NCI-H1436 treated with DMSO at 0.1 percent for 48 hours (cell line): ENCODE data around the gene ACRBP.

ENCODE experiments used
- DNase-seq: peaks from one replicate; lab custom pipeline; 2025; lab: John Stamatoyannopoulos, UW

ACRBP gene

DNA sequence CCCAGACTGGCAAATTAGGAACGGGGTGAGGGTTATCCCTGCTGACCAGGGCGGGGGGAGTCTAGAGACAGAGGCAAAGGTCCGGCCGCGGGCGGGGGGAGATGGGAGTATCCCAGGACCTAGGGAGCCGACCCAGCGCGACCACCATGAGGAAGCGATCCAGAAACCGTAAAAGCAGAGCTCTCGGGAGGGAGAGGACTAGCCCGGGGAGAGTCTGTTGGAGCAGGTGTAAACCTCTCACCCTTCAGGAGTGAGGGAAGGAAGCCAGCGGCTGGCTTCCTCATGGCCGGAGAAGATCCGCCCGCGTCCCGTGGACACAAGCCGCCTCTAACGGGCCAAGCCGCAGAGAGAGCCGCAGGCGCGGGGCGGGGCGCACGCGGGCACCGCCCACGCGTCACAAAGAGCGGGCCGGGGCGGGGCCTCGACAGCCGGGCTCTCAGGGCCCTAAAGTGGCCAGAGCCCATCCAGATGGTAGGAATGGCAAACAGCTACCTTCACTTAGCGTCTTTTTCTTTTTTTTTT lies at the start of gene ACRBP:
Gene ACRBP, minus strand, starts transcription at position 350 of the 522 bp plus-strand sequence. Its CDS starts 66 bp downstream, at position 284.
- DNase-seq, result no peak

DNA sequence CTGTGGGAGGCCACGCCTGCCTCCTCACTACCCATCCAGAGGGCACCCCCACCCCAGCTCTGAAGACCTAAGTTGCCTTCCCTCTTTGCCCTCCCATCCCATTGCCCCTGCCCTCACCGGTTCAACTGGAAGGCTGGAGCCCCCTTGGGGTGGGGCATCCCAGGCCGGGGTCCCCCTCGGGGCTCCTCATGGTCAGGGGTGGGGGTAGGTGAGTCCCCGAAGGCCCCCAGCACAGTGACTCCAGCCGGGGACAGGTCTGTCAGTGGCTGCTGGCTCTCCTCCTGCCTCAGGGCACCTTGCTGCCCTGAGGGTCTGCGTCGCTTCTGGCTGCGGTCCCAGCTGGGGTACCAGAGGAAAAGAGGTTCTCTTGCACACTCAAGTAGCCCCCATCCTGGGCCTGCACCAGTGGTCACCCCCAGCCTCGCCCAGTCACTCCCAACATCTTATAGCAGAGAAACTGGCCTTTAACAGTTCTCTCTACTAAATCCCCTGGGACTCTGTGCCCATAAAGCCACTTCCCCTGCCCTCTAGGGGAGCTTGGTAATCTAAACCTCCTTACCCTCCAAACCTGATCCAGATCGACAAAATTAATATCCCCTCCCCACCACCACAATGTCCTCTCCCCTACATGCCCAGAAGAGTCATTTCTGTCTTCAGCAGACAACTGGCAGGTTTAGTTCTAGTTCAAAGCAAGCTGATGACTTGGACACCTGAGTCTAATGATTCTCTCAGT lies 48.2 kb upstream of the ACRBP start:
- no peak for DNase-seq

DNA sequence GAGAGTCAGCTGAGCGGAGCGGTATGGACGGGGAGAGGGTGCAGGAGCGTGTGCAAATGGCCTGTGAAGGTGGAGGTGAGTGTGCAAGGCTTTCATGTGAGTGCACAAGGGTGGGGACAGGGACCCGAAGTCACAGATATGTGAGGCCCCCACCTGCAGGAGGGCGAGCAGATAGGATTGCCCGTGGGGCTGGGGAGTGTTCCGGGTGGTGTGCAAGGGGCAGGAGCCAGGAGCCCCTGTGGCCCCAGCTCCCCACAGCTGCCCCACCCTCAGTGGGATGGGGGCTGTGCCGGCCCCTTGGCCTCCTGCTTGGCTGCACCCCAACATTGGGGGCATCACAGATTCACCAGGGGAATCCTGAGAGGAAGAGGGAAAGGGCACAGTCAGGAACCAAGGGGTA lies 47.5 kb upstream of the ACRBP start:
- no peak for DNase-seq

DNA sequence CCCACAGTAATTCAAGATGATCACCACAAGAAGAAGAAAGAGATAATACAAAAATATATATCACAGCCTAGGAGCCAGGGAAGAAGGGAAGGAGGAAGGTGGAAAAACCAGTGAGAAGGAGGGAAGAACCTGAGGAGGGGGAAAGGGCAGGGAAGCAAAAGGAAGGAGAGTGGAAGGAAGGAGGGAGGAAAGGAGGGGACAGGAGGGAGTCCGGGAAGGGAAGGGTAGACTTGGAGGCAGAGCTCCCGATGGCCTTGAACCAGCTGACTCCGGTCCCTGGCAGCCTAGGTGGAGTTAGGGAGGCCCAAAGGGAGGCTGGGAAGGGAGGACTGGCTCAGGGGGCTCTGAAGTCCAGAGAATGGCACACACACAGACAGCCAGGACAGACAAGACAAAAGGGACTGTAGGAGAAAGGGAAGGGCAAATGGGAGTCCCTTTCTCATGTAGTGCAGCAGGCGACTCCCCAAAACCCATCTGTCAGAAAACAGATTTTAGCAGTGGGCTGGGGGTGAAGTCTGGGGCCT lies 46.7 kb upstream of the ACRBP start:
- no peak for DNase-seq

DNA sequence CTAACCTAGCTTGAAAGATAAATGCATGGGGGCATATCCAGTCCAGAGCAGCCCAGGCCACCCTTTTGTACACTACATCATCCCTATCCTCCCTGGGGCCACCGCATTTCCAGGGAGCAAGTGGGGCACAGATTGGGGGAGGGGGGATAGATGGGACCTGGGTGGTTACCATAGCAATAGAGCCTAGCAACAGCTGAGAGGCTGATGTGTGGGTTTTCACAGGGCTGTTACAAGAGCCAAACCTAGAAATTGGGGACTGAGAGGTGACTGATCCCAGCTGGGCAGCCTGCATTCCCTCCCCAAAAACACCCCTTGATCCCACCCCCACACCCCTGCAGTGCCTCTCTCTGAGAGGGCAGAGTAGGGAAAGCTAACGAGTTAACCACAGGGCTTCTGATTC lies 45.7 kb upstream of the ACRBP start:
- DNase-seq, result no peak

DNA sequence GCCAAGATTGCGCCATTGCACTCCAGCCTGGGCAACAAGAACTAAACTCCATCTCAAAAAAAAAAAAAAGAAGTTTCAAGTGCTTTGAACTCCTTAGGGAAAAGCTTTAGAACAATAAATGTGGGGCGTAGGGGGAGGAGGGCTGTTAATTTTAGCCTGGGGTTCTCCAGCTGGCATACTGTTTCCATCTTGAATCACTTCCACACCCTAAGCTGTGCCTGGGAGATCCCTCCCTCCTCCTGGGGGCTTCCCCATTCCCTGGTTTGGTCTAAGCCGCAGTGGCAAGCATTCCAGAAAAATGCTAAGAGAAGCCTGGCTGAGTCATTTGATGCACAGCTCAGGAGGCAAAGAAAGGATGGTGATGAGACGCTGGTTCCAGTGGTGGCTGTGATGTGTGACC lies 44.2 kb upstream of the ACRBP start:
- DNase-seq, result no peak

DNA sequence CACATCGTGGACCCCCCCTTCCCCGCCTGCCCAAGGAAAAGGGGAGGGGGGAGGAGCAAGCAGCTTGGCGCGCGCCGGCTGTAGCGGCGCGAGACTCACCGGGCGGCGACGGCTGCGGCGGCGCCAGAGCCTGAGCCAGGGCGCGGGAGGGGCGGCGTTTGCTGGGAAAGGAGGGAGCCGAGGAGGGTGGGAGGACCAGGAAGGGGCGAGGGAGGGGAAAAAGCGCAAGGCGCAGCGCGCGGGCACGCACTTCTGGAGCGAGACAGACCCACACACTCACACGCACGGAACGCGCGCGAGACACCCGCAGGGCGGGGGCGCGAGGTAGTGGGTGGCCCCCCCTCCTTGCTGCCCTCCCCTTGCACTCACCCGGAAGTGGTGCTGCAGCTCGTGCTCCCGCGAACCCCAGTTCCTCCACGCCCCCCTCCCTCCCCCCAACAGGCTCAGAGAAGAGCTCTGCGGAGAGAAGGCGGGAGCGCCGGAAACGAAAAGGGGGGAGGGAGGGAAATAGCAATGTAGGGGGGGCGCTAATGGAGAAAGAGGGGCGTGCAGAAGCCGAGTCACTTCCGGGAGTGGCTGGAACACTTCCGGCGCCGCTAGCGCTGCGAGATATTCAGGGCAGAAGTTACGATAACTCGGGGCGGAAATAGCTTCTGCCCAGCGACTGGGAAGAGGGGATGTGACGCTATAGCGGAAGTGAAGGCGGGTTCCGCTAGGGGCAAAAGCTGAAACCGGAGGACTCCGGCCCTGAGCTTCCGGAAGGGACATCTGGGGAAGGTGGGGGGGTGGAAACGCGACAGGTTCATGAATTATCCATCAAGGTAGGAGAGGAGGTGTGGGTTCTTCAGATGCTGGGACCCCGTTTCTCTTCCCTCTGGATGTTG lies 42.0 kb upstream of the ACRBP start, which contains the start of gene ZNF384:
Gene ZNF384, minus strand, starts transcription at position 377 of the 884 bp plus-strand sequence. CDS start 9,855 bp downstream, outside the sequence.
- peak; percentile 97 for DNase-seq

DNA sequence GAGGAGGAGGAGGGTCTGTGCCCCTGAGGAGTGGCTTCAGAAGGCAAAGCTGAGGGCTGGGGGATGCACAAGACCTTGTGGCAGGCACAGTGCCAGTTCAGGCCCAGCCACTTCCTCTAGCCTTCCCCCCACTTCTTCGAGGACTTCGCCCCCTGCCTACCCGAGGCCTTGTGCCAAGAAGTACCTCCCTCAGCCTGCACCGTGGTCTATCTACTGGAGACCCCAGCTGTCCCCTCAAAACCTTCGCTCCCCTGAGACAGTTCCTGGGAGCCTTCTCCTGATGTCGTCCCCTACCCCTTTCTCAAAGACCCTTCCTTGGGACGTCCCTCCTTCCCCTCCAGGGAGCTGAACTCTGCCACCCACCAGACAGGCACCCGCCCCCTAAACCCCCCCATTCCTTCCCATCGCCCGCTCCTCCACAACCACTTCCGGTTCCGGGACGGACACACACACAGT lies 41.3 kb upstream of the ACRBP start:
- DNase-seq, result peak; percentile 26

DNA sequence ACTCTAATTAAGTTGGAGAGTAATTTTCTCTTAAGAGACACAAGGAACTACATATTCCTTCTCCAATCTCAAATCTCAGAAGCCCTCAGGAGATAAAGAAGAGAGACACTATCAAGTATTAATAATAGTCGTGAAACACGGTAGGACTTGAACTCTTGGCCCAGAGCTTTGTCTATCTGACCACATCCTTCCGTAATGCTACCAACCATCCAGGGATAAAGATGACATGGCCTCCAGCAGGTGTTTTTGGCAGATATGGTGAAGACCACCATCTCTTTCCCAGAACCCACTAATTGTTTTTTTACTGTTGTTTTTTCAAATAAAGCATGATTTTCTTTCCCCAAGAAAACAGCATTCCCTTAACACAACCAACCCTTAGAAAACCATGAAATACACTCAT lies 38.6 kb upstream of the ACRBP start:
- no peak for DNase-seq

DNA sequence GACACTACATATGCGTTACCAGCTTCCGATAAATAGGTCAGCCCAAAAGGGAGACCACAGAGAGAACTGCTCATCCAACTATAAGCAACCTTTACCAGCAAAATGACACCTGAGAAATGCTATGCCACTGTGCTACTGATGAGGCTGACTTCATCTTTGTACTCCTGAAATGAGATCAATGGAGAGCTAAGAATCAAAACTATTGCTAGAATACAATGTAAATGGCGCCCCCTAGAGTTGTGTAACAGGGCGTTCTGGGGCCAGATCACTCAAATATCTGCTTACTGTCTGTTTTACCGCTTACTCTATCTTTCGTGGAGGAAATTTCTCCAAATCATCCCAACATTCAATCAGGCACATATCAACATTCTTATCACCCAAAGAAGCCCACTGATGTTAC lies 37.4 kb upstream of the ACRBP start:
- no peak for DNase-seq

DNA sequence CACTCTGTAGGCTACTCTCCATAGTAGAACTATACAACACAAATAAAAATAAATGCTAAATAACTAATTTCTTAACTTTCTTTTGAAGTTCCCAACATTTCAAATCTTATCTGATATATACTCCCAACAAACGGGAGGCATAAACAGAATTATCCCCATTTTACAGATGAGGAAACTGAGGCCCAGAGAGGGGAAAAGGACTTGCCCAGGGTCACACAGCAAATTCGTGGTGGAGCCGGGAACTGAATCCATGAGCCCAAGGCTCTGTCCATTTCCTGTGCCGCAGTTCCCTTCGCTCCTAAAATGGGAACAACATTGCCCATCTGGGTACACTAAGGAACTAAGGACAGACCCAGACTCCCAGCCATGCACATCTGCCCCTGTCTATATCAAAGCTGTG lies 29.7 kb upstream of the ACRBP start:
- no peak for DNase-seq

DNA sequence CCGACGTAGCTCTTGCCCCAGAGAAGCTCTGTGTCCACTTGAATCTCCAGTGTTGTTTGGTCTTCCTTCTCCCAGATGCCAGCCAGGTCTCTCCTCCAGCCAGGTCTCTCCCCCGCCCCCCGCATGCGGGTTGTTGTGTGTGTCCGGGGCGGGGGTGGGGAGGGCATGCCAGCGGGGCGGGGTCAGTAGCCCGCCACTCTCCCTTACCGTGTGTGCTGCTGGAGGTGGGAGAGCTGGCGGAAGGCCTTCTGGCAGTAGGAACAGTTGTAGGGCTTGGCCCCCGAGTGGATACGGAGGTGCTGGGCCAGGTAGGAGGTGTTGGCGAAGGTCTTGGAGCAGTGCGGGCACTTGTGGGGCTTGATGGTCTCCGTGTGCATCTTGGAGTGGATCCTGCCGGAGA lies 24.9 kb upstream of the ACRBP start:
- DNase-seq, result no peak

DNA sequence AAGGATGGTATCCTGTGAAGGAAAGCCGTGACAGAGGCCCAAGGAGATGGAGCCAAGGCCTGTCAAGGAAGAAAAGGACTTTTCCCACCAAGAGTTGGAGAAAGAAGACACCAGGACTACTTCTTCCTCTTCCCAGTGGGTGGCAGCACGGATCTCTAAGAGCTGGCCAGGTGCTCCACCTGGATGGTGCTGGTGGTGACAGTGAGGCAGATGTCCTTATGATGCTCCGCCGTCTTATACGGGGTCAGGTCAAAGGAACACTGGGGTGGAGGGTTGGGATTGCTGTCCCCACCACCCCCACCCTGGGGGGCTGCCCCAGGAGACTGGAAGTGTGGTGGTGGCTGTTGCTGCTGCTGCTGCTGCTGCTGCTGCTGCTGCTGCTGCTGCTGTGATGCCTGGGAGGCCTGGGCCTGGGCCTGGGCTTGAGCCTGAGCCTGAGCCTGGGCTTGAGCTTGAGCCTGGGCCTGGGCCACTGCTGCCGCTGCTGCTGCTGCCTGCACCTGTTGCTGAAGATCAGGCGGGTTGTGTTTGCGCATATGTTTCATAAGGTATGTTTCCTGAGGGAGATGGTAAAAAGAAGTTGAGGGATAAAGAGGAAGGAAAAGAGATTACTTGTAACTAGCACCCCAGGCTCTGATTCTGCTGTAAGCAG lies 20.5 kb upstream of the ACRBP start:
- no peak for DNase-seq

DNA sequence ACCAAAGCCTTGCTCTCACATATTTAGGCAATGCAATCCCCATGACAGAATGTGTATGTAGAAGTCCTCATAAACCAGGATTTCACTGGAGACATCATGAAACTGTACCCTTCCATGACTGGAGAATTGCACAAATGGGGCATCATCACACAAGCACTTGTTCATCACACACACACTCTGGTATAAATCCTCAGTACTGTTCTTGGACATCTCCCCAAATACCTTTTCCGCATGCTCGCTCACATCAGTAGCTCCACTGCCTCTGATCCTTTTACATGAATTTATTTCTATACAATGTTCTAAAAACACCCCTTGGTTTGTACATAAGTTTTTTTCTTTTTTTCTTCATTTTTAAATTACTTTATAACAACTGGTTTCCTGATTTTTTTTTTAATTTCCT lies 19.0 kb upstream of the ACRBP start:
- DNase-seq, result no peak

DNA sequence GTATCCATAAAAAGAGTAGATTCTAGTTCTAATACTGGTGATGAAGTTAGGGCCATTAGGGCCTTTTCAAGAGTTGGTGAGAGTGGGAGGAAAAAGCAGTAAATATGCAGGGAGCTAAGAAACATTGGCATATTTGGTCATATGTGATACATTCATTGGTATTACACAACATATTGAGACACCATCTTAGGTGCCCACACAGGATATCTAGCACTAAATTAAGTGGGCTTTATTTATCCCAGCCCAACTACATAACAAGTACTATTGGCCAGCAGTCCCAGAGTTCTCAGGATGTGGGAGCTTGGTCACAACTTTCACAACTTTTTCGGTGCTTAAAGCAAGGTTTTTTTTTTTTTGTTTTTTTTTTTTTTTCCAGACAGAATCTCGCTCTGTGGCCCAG lies 17.7 kb upstream of the ACRBP start:
- DNase-seq, result no peak

DNA sequence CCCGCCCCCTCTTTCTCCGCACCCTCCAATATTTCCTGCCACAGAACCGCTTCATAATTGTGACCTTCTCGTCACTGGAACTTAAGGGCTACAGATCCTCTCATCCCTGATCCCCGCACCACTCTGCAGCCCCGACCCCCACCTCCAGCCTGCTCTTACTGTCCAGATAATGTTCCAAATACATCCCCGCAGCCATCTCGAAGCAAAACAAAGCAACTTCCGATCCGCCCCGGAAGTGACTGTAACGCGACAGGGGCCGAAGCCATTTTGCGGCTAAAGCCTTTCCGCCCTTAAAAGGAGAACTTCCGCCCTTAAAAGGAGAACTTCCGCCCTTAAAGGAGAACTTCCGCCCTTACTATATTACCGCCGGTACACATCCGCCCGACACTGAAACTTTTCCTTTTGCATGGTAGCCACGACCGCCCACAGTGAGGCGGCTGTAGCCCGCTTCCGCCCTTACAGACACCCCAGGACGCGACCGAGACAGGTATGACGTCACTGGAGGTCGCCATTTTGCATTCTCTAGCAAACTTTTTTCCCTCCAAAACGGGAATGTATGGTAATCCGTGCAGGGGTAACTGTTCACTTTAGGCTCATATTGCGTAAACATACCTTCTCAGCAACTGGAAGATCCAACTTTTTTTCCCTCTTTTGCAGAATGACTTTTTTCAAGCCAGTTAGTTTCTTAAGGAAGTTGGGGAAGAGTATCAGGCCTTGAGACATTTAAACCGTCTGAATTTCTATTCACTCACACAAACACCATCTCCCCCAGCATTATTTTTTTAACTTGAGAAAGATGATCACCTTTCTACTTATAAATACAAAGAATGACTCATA lies 15.9 kb upstream of the ACRBP start, which contains the start of gene ING4:
Gene ING4, minus strand, starts transcription at position 214 of the 837 bp plus-strand sequence. Its CDS starts 18 bp downstream, at position 196.
- peak; percentile 98 for DNase-seq

DNA sequence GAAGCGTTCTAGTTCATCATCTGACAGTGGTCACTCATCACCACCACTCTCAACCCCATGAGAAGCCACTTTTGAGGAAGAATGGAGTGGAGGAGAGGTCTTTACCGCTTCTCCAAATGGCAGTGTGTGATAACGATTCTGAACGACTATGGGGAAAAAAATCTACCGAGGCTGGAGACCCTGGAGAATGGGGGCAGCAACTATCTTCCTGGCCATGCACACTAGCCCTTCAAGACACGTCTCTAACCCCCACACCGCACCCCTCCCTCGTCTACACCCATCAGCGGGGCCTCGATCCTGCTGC lies 15.3 kb upstream of the ACRBP start:
- DNase-seq, result no peak

DNA sequence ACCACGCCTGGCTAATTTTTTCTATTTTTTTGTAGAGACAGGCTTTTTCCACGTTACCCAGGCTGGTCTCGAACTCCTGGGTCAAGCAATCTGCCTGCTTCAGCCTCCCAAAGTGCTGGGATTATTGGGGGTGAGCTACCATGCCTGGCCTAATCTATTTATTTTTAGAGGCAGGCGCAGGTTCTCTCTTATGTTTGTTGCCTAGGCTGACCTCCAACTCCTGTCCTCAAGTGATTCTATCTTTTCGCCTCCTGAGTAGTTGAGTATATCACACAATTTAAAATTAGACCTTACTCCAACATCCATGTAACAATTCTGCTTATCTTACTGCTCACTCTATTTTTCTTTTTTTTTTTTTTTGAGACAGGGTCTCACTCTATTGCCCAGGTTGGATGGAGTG lies 6.8 kb upstream of the ACRBP start:
- no peak for DNase-seq

DNA sequence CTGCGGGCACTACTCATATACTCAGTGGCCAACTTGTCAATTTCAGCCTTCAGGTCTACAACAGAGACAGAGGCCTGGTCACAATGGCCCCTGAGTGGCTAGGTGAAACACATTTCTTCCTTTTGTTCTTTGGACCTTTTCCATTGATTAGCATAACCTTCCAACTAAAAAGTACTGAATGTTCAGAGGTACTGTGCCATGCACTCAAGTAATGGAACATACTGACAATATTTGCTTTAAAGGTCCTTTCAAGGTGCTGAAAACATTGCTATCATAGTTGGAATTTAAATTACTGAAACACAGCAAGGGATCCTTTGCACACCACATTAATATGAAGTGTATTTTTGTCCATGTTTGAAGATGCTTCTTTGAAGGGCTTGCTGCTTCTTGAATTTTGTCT lies 6.1 kb upstream of the ACRBP start:
- DNase-seq, result no peak

DNA sequence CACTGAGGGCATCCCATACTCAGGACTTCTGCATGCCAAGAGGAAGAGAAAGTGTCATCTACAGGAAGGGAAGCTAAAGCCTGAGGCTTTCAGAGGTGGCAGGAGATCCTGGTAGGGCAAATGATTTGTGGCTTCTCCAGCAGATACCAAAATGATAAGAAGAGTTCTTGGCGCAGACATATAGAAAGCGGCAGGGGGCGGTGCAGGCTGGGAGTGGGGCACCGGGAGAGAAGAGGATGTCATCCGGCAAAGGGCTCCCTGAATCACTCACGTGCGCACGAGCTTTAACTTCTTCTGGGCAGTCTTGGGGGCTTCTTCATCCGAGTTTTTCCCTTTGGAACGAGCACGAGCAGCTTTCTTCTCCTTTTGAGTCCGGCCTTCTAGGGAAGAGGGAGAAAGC lies 5.2 kb upstream of the ACRBP start:
- DNase-seq, result no peak

DNA sequence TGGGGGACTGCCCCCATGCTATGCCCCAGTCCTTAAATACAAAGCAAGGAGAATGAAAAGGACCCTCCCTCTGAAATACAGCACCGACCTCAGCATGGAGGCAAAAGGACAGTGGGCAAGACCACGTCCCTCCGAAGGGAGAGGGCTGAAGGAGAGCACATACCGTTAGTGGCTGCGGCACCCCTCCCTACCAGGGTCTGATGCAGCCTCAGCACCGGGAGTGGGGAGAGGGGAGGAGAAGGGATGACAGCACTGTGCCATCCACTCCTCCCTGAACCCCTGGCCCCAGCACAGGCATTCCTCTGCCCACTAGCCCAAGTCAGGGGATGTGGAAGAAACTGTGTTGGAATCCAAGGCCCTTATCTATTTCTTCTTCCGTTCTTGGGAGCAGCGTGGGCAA lies 3.6 kb upstream of the ACRBP start:
- no peak for DNase-seq
